Ovary (tissue), 3 donors: ENCODE data around the gene CYP26C1.

Source experiments
- CTCF ChIP-seq, 3 donors: fragments of 450-650 bp in 2 of 3; fragments of 200-600 bp in 1 of 3; IDR thresholded peaks; one replicate each; pipeline versions ENCODE4 v1.5.1 to v1.8.0; 2016 to 2022; ENCODE audit warnings: antibody characterized with exemption in 3 of 3, mild to moderate bottlenecking in 1 of 3
- POLR2A ChIP-seq: fragments of 450-650 bp; IDR thresholded peaks from one replicate; pipeline ENCODE4 v1.6.1; 2017; ENCODE audit warnings: antibody characterized with exemption, mild to moderate bottlenecking, moderate library complexity
- donor health status: DM: no; HTN: no; CAD: no.

GRCh38 chr10:93072225-93072712 is 11.7 kb downstream of the CYP26C1 start:
- TF ChIP-seq POLR2A (no peak), CTCF (IDR thresholded peaks at IDR 0.05) (no peak)
